Measurements from ENCODE around the gene FAM217A.

Gene FAM217A

GRCh38 chr6:4084444-4085331 is 5.8 kb upstream of the FAM217A start:
- peak; percentile 81 for DNase-seq

- DNase-seq = peak; percentile 32
Observed at GRCh38 chr6:4074478-4075235, 4.3 kb downstream of the FAM217A start.

- no peak for DNase-seq
Observed at GRCh38 chr6:4071330-4071729, 7.6 kb downstream of the FAM217A start.

- no peak for DNase-seq
Observed at GRCh38 chr6:4069199-4069598, 9.7 kb downstream of the FAM217A start.

GRCh38 chr6:4067673-4068072 is 11.3 kb downstream of the FAM217A start:
- no peak for DNase-seq

GRCh38 chr6:4066029-4066755 is 12.7 kb downstream of the FAM217A start:
- no peak for DNase-seq

- DNase-seq = no peak
Observed at GRCh38 chr6:4059115-4059777, 19.7 kb downstream of the FAM217A start.

- DNase-seq = no peak
Observed at GRCh38 chr6:4057036-4057435, 21.9 kb downstream of the FAM217A start.

- DNase-seq = no peak
Observed at GRCh38 chr6:4055420-4056041, 23.4 kb downstream of the FAM217A start.

- DNase-seq = no peak
Observed at GRCh38 chr6:4049246-4049645, 29.7 kb downstream of the FAM217A start.

GRCh38 chr6:4041480-4041879 is 37.5 kb downstream of the FAM217A start:
- DNase-seq = no peak

- DNase-seq = no peak
Observed at GRCh38 chr6:4039348-4039747, 39.6 kb downstream of the FAM217A start.

GRCh38 chr6:4036581-4036980 is 42.4 kb downstream of the FAM217A start:
- DNase-seq = no peak

- no peak for DNase-seq
Observed at GRCh38 chr6:4032475-4032874, 46.5 kb downstream of the FAM217A start.

- DNase-seq = no peak
Observed at GRCh38 chr6:4031442-4031841, 47.5 kb downstream of the FAM217A start.

- DNase-seq = no peak
Observed at GRCh38 chr6:4030669-4031068, 48.3 kb downstream of the FAM217A start.

GRCh38 chr6:4029687-4030086 is 49.2 kb downstream of the FAM217A start:
- no peak for DNase-seq

GRCh38 chr6:4028051-4028450 is 50.9 kb downstream of the FAM217A start:
- no peak for DNase-seq

- no peak for DNase-seq
Observed at GRCh38 chr6:4025681-4026080, 53.3 kb downstream of the FAM217A start.

- DNase-seq = no peak
Observed at GRCh38 chr6:4023240-4023639, 55.7 kb downstream of the FAM217A start.

GRCh38 chr6:4021854-4022695 is 56.9 kb downstream of the FAM217A start:
- peak; percentile 48 for DNase-seq
